H9 (cell line): Measurements from ENCODE around the gene ANKRD7. TPM values are rescaled to one million over a fixed set of nuclear protein-coding genes. Genes with fewer than 3 reads are reported as not detected.

Source experiments
- DNase-seq: peaks from one replicate; pipeline ENCODE4 v3.0.0-alpha.2; 2017
- H2AFZ ChIP-seq: one replicate; pipeline ENCODE4 v1.6.1; 2013; ENCODE audit warnings: mild to moderate bottlenecking, low read length, control low read depth, moderate library complexity
- H2AK5ac ChIP-seq: 2 replicates; pipeline ENCODE4 v1.6.1; 2013; ENCODE audit warnings: low read length, control low read depth, mixed read lengths; ENCODE audit not compliant: insufficient read length
- H2BK120ac ChIP-seq: one replicate; pipeline ENCODE4 v1.6.1; 2013; ENCODE audit warnings: low read depth, mild to moderate bottlenecking, low read length, control low read depth, inconsistent platforms; ENCODE audit not compliant: poor library complexity, severe bottlenecking
- H2BK12ac ChIP-seq: 2 replicates; pipeline ENCODE4 v1.6.1; 2013; ENCODE audit warnings: low read length, control low read depth, mixed read lengths, low read depth; ENCODE audit not compliant: insufficient read length
- H2BK15ac ChIP-seq: 2 replicates; pipeline ENCODE4 v1.6.1; 2013; ENCODE audit warnings: low read depth, low read length, control low read depth
- H2BK20ac ChIP-seq: one replicate; pipeline ENCODE4 v1.6.1; 2013; ENCODE audit warnings: low read depth, mild to moderate bottlenecking, low read length, control low read depth, inconsistent platforms; ENCODE audit not compliant: poor library complexity, severe bottlenecking
- H2BK5ac ChIP-seq: 2 replicates; pipeline ENCODE4 v1.6.1; 2013; ENCODE audit warnings: low read length, control low read depth, mixed read lengths; ENCODE audit not compliant: insufficient read length
- H3K14ac ChIP-seq: 2 replicates; pipeline ENCODE4 v1.6.1; 2013; ENCODE audit warnings: low read length, control low read depth; ENCODE audit not compliant: insufficient read depth
- H3K18ac ChIP-seq: 2 replicates; pipeline ENCODE4 v1.6.1; 2013; ENCODE audit warnings: low read depth, mild to moderate bottlenecking, mixed read lengths, low read length, control low read depth; ENCODE audit not compliant: insufficient read length
- H3K23ac ChIP-seq: 2 replicates; pipeline ENCODE4 v1.6.1; 2013; ENCODE audit warnings: low read length, control low read depth, mixed read lengths, low read depth; ENCODE audit not compliant: insufficient read length
- H3K23me2 ChIP-seq: 2 replicates; pipeline ENCODE4 v1.6.1; 2013; ENCODE audit warnings: low read depth, mild to moderate bottlenecking, mixed read lengths, low read length, control low read depth; ENCODE audit not compliant: insufficient read length, poor library complexity, severe bottlenecking
- H3K27ac ChIP-seq: 2 replicates; pipeline ENCODE4 v1.5.1; 2013; ENCODE audit warnings: low read length, control low read depth, mixed read lengths, low read depth; ENCODE audit not compliant: insufficient read length
- H3K27me3 ChIP-seq: 2 replicates; pipeline ENCODE4 v1.6.1; 2013; ENCODE audit warnings: low read length, control low read depth, inconsistent platforms; ENCODE audit not compliant: insufficient read depth
- H3K4ac ChIP-seq: 2 replicates; pipeline ENCODE4 v1.6.1; 2013; ENCODE audit warnings: low read depth, mild to moderate bottlenecking, control low read depth, inconsistent platforms, low read length, moderate library complexity
- H3K4me1 ChIP-seq: 2 replicates; pipeline ENCODE4 v1.6.1; 2013; ENCODE audit warnings: low read length, control low read depth, inconsistent platforms; ENCODE audit not compliant: insufficient read depth
- H3K4me2 ChIP-seq: 2 replicates; pipeline ENCODE4 v1.6.1; 2013; ENCODE audit warnings: low read length, control low read depth, mixed read lengths; ENCODE audit not compliant: insufficient read length, insufficient read depth
- H3K56ac ChIP-seq: 2 replicates; pipeline ENCODE4 v1.6.1; 2013; ENCODE audit warnings: low read depth, mild to moderate bottlenecking, mixed read lengths, low read length, control low read depth; ENCODE audit not compliant: insufficient read length
- H3K79me1 ChIP-seq: 2 replicates; pipeline ENCODE4 v1.6.1; 2013; ENCODE audit warnings: low read depth, mild to moderate bottlenecking, moderate library complexity, low read length, control low read depth, inconsistent platforms; ENCODE audit not compliant: insufficient read depth, poor library complexity, severe bottlenecking
- H3K79me2 ChIP-seq: 2 replicates; pipeline ENCODE4 v1.6.1; 2013; ENCODE audit warnings: low read length, control low read depth, inconsistent platforms; ENCODE audit not compliant: insufficient read depth
- H3K9ac ChIP-seq: 2 replicates; pipeline ENCODE4 v1.6.1; 2013; ENCODE audit warnings: low read length, control low read depth, mixed read lengths; ENCODE audit not compliant: insufficient read length; ENCODE audit errors: extremely low read depth
- H3K9me3 ChIP-seq: one replicate; pipeline ENCODE4 v1.6.1; 2013; ENCODE audit warnings: low read depth, low read length, inconsistent platforms; ENCODE audit not compliant: control insufficient read depth
- H3T11ph ChIP-seq: one replicate; pipeline ENCODE4 v1.6.1; 2013; ENCODE audit warnings: mild to moderate bottlenecking, low read length, control low read depth, inconsistent platforms
- H4K20me1 ChIP-seq: one replicate; pipeline ENCODE4 v1.6.1; 2013; ENCODE audit not compliant: control insufficient read depth, insufficient read length, insufficient read depth
- H4K5ac ChIP-seq: 2 replicates; pipeline ENCODE4 v1.6.1; 2013; ENCODE audit warnings: low read depth, mild to moderate bottlenecking, mixed read lengths, low read length, control low read depth; ENCODE audit not compliant: insufficient read length
- H4K8ac ChIP-seq: replicated peaks from 2 replicates; pipeline ENCODE4 v1.6.1; 2013; ENCODE audit warnings: low read length, control low read depth, mixed read lengths, low read depth; ENCODE audit not compliant: insufficient read length
- H4K91ac ChIP-seq: 2 replicates; pipeline ENCODE4 v1.6.1; 2013; ENCODE audit warnings: low read depth, mild to moderate bottlenecking, moderate library complexity, mixed read lengths, low read length, control low read depth; ENCODE audit not compliant: insufficient read length
- H3K27ac Mint-ChIP-seq, 3 experiments: 2 replicates in 2 of 3; 3 replicates in 1 of 3; pipeline ENCODE4 v1.8.0; 2020 to 2021; ENCODE audit warnings: mixed read lengths in 3 of 3, mild to moderate bottlenecking in 1 of 3, moderate library complexity in 1 of 3
- H3K27me3 Mint-ChIP-seq: 2 replicates; pipeline ENCODE4 v1.8.0; 2021; ENCODE audit warnings: low read depth, mild to moderate bottlenecking, moderate library complexity, mixed read lengths
- H3K36me3 Mint-ChIP-seq, 3 experiments: 2 replicates in 2 of 3; 3 replicates in 1 of 3; pipeline ENCODE4 v1.8.0; 2020 to 2021; ENCODE audit warnings: low read depth in 3 of 3, mixed read lengths in 3 of 3; ENCODE audit not compliant: insufficient read depth in 1 of 3
- H3K4me1 Mint-ChIP-seq, 2 experiments: 2 replicates each; pipeline ENCODE4 v1.8.0; 2020; ENCODE audit warnings: mixed read lengths in 2 of 2
- H3K4me3 Mint-ChIP-seq, 2 experiments: 2 replicates in 1 of 2; 3 replicates in 1 of 2; pipeline ENCODE4 v1.8.0; 2020 to 2021; ENCODE audit warnings: mild to moderate bottlenecking in 2 of 2, mixed read lengths in 2 of 2, moderate library complexity in 1 of 2
- H3K9me3 Mint-ChIP-seq, 2 experiments: 2 replicates in 1 of 2; 3 replicates in 1 of 2; pipeline ENCODE4 v1.8.0; 2020; ENCODE audit warnings: mild to moderate bottlenecking in 2 of 2, mixed read lengths in 2 of 2, moderate library complexity in 1 of 2
- WGBS: extraction: QIAGEN DNeasy Blood & Tissue Kit; methylation state at CpG from one replicate; pipeline ENCODE4 v1.1.7; 2013; ENCODE audit warnings: missing lambda C conversion rate, low lambda C conversion rate, mixed read lengths; ENCODE audit not compliant: insufficient read length; ENCODE audit errors: extremely low coverage; 5-methylcytosine and 5-hydroxymethylcytosine counted together
- total RNA-seq: library from RNA; stranded (reverse); gene quantifications from 2 replicates; pipeline ENCODE4 v1.2.1, GENCODE V29; 2021
- TF ChIP-seq, protein P1 (sequence below): fragments of 200-600 bp; sonication (generic); conservative IDR thresholded peaks from 3 replicates; pipeline ENCODE4 v1.8.0; 2021; ENCODE audit warnings: antibody characterized with exemption, mild to moderate bottlenecking

Gene ANKRD7
- total RNA-seq, 1 experiment from 2014 or later = not detected

DNA sequence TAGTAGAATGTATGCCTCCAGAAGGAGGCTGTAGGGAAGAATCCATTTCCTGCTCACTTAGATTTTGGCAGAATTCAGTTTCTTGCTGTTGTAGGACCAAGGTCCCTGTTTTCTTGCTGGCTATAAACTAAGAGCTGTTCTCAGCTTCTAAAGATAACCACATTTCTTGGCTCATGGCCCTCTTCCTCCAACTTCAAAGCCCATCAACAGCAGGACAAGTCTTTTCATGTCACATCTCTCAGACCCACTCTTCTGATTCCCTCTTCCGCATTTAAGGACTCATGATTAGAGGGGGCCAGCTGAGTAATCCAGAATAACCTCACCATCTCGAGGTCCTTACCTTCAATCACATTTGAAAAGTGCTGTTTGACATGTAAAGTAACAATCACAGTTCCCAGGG is 48.8 kb upstream of the ANKRD7 start:
- no peak overlapping the region for H3K56ac ChIP-seq
- TF ChIP-seq, protein P1, sequence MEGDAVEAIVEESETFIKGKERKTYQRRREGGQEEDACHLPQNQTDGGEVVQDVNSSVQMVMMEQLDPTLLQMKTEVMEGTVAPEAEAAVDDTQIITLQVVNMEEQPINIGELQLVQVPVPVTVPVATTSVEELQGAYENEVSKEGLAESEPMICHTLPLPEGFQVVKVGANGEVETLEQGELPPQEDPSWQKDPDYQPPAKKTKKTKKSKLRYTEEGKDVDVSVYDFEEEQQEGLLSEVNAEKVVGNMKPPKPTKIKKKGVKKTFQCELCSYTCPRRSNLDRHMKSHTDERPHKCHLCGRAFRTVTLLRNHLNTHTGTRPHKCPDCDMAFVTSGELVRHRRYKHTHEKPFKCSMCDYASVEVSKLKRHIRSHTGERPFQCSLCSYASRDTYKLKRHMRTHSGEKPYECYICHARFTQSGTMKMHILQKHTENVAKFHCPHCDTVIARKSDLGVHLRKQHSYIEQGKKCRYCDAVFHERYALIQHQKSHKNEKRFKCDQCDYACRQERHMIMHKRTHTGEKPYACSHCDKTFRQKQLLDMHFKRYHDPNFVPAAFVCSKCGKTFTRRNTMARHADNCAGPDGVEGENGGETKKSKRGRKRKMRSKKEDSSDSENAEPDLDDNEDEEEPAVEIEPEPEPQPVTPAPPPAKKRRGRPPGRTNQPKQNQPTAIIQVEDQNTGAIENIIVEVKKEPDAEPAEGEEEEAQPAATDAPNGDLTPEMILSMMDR = no peak
- H2AK5ac ChIP-seq = no peak overlapping the region
- H4K20me1 ChIP-seq = no peaks in the 10 kb centered on the region
- Mint-ChIP-seq H3K36me3 (no peaks in the 10 kb centered on the region), H3K4me1 (no peaks in the 10 kb centered on the region), H3K4me3 (no peak overlapping the region), H3K27ac (no peak overlapping the region), H3K9me3 (no peaks in the 10 kb centered on the region), H3K27me3 (peaks cover 2% of the 10 kb centered on the region; the same call in 1 of the 2 replicates)
- H2BK15ac ChIP-seq = no peak overlapping the region
- H3K4me1 ChIP-seq = no peaks in the 10 kb centered on the region
- no peak for DNase-seq
- H3K4ac ChIP-seq = no peak overlapping the region
- H3K4me2 ChIP-seq = no peak overlapping the region
- no CpG with 5 or more reads among the region's 2 CpGs for WGBS
- no peak overlapping the region for H2BK12ac ChIP-seq
- H3K23ac ChIP-seq = no peak overlapping the region
- no peak overlapping the region for H2BK20ac ChIP-seq
- no peak overlapping the region for H4K5ac ChIP-seq
- no peaks in the 10 kb centered on the region for H3K79me1 ChIP-seq
- no peaks in the 10 kb centered on the region for H3K23me2 ChIP-seq
- no peak overlapping the region for H3K9ac ChIP-seq
- H3T11ph ChIP-seq = no peak overlapping the region
- H3K79me2 ChIP-seq = no peaks in the 10 kb centered on the region
- no peaks in the 10 kb centered on the region for H3K9me3 ChIP-seq
- H3K14ac ChIP-seq = no peak overlapping the region
- H3K18ac ChIP-seq = no peak overlapping the region
- H2BK120ac ChIP-seq = no peak overlapping the region
- H2AFZ ChIP-seq = no peak overlapping the region
- H3K27me3 ChIP-seq = no peaks in the 10 kb centered on the region
- no peak overlapping the region for H3K27ac ChIP-seq
- H4K91ac ChIP-seq = no peak overlapping the region
- H2BK5ac ChIP-seq = no peak overlapping the region
- H4K8ac ChIP-seq = no peak overlapping the region
